ENCODE measurements around the gene SPO11. TPM values are rescaled to one million over a fixed set of nuclear protein-coding genes. Genes with fewer than 3 reads are reported as not detected.

SPO11 gene
- total RNA-seq, 1 experiment from 2014 or later: not detected

DNA sequence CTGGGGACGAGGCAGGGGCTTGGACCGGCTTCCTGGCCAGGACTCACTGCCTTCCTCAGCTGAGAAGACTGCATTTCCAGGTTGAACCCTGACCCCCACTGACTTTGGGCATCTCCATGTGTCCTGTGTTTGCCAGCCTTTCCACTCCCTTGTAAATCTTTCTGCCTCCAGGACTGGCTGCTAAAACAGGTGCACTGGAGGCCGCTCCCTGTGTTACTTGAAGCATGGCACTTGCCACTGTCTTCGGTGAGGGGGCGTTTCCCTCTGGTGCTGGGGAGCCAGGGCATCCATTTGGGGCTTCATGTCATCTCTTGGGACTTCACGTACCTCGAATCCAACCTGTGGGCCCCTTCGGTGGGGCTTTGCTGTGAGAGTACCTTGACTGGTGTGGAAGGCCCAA is 54.9 kb downstream of the SPO11 start:
- H3K27me3 ChIP-seq: no peaks in the 10 kb centered on the region
- no peaks in the 10 kb centered on the region for H3K4me1 ChIP-seq
- no peaks in the 10 kb centered on the region for H3K9me3 ChIP-seq (replicated peaks)
- no peak overlapping the region for H3K4me3 ChIP-seq
- no peak overlapping the region for H3K27ac ChIP-seq
- H3K36me3 ChIP-seq: peaks cover 12% of the 10 kb centered on the region
- DNase-seq: no peak

DNA sequence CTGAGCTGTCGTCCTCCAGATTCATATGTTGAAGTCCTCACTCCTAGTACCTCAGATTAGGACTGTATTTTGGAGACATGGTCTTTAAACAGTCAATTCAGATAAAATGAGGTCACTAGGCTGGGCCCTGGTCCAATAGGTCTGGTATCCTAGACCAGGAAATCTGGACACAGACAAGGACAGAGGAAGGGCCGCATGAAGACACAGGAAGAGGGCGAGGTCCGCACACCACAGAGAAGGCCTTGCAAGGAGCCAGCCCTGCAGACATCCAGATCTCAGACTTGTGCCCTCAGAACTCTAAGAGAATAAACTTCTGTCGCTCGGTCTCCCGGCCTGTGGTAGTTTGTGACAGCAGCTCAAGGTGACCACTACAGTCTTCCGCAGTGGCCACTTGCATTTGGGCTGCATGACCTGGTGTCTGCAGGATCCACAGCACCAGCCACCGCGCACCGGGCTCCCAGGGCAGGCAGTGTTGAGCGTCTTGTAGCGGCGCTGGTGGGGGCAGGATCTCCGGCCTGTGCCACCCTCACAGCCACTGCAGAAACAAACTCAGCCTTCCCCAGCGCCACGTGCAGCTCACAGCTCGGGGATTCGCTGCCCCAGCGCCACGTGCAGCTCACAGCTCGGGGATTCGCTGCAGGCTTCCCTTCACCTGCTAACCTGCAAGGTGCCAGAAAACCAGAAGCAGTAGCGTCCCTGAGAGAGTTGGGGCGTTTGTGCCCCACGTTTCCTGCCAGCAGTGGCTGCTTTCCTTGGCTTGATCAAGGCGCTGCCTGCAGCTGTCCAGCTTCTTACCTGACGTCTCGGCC is 55.6 kb downstream of the SPO11 start:
- Histone ChIP-seq H3K27ac (no peak overlapping the region), H3K4me3 (no peak overlapping the region), H3K4me1 (0 out of 2 replicates have a peak, but pooled peaks cover 1% of the 10 kb centered on the region), H3K27me3 (no peaks in the 10 kb centered on the region), H3K9me3 (replicated peaks) (no peaks in the 10 kb centered on the region), H3K36me3 (peaks cover 6% of the 10 kb centered on the region)
- DNase-seq: no peak

DNA sequence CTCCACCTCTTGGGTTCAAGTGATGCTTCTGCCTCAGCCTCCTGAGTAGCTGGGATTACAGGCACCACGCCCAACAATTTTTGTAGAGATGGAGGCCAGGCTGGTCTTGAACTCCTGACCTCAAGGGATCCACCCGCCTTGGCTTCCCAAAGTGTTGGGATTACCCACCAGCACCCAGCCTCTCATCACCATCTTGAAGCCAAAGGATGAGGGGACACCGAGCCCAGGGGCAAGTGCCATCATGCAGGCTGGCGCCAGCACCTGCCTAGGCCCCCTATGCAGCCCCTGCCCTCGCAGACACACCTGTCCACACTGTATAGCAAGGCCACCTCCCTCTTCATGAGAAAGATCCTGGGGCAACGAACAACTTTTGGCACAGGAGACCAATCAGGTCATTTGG is 56.3 kb downstream of the SPO11 start:
- H3K9me3 ChIP-seq (replicated peaks): no peaks in the 10 kb centered on the region
- H3K27me3 ChIP-seq: no peaks in the 10 kb centered on the region
- no peak overlapping the region for H3K4me3 ChIP-seq
- H3K36me3 ChIP-seq: peaks cover 2% of the 10 kb centered on the region
- no peak overlapping the region for H3K27ac ChIP-seq
- no peak for DNase-seq
- 0 out of 2 replicates have a peak, but pooled peaks cover 3% of the 10 kb centered on the region for H3K4me1 ChIP-seq

DNA sequence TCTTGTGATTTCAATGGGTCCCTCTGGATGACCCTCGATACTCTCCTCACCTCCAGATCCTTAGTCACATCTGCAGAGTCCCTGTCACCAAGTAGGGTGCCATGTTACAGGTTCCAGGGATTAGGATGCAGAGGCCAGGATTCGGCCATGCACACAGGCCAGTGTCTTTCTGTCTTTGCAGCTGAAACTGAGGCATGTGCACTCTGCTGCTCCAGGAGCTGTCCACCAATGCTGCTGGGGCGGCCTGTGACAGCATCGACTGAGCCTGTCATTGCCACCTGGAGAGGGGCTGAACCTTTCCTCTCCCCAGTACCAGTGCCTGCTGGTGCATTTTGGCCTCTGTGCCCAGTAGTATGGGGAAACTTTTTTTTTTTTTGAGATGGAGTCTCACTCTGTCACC is 57.2 kb downstream of the SPO11 start:
- Histone ChIP-seq H3K9me3 (replicated peaks) (no peaks in the 10 kb centered on the region), H3K27me3 (no peaks in the 10 kb centered on the region), H3K4me1 (0 out of 2 replicates have a peak, but pooled peaks cover 3% of the 10 kb centered on the region), H3K27ac (no peak overlapping the region), H3K4me3 (no peak overlapping the region), H3K36me3 (no peaks in the 10 kb centered on the region; the same call in 1 of the 2 replicates)
- no peak for DNase-seq

DNA sequence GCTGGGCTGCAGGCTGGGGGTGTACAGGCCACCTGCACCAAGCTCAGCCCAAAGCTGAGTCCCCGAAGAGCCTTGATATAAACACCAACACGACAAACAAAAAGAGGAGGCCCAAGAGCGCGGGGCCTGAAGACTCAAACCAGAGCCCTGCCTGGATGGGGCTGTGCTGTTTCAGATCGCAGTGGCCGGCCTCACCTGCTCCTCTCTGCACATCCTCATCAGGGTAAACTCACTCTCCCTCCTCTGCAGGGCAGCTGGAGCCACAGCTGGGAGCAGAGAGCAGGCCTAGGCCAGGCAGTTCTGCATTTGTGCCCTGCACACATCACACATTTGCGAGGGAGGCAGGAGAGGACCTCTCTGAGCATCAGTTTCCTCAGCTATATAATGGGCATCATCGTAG is 57.9 kb downstream of the SPO11 start:
- Histone ChIP-seq H3K4me3 (no peak overlapping the region), H3K4me1 (0 out of 2 replicates have a peak, but pooled peaks cover 3% of the 10 kb centered on the region), H3K27ac (no peak overlapping the region), H3K27me3 (no peaks in the 10 kb centered on the region), H3K36me3 (peaks cover 2% of the 10 kb centered on the region; the same call in 1 of the 2 replicates), H3K9me3 (replicated peaks) (no peaks in the 10 kb centered on the region)
- DNase-seq: no peak

DNA sequence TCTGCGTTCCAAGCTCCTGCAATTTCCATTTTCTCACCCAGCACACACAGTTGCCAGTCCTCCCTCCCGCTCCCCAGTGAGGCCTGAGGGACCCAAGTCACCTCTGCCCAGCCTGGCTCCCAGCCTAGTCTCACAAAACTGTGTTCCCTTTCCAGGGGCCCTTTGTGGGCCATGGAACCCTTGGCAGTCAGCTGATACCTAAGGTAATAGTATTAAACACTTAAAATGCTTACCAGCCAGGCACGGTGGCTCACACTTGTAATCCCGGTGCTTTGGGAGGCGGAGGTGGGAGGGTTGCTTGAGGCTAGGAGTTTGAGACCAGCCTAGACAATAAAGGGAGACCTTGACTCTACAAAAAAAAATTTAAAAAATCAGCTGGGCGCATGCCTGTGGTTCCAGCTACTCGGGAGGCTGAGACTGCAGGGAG is 58.4 kb downstream of the SPO11 start:
- H3K4me3 ChIP-seq: no peak overlapping the region
- no peaks in the 10 kb centered on the region for H3K27me3 ChIP-seq
- H3K4me1 ChIP-seq: peaks cover 6% of the 10 kb centered on the region; the same call in 1 of the 2 replicates
- H3K9me3 ChIP-seq (replicated peaks): no peaks in the 10 kb centered on the region
- no peak for DNase-seq
- H3K36me3 ChIP-seq: peaks cover 5% of the 10 kb centered on the region
- H3K27ac ChIP-seq: no peak overlapping the region

DNA sequence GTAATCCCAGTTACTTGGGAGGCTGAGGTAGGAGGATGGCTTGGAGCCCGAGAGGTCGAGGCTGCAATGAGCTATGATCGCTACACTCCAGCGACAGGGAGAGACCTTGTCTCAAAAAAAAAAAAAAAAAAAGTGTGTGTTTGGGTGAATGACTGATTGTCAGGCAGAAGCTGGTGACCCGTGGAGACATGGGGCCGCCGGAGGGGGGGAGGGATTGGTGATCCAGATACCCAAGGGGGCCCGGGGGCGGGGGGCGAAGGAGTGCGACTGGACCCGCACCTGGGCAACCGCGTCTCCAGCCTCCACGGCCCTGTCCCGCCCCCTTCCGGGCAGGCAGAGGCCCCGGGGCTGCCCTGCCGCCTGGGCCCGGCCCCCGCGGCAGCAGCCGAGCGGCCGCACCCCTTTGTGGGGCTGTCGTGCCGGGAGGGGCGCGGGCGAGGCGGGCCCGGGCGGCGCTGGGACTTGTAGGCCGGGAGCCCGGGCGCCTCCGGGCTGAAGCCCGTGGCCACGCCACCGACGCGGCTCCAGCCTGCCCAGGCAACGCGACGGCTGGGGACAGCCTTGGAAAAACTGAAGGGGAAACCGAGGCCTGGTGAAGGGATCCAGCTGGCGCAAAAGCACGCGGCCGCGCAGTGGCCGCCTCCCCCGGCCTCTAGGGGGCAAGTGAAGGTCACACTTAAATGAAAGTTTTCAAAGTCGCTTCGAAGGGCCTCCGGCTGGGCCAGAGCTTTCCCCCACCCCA is 59.5 kb downstream of the SPO11 start:
- no peak overlapping the region for H3K4me3 ChIP-seq
- H3K9me3 ChIP-seq (replicated peaks): no peaks in the 10 kb centered on the region
- no peak for DNase-seq
- peaks cover 17% of the 10 kb centered on the region for H3K4me1 ChIP-seq
- peaks cover 15% of the 10 kb centered on the region for H3K36me3 ChIP-seq
- H3K27me3 ChIP-seq: no peaks in the 10 kb centered on the region
- H3K27ac ChIP-seq: no peak overlapping the region

DNA sequence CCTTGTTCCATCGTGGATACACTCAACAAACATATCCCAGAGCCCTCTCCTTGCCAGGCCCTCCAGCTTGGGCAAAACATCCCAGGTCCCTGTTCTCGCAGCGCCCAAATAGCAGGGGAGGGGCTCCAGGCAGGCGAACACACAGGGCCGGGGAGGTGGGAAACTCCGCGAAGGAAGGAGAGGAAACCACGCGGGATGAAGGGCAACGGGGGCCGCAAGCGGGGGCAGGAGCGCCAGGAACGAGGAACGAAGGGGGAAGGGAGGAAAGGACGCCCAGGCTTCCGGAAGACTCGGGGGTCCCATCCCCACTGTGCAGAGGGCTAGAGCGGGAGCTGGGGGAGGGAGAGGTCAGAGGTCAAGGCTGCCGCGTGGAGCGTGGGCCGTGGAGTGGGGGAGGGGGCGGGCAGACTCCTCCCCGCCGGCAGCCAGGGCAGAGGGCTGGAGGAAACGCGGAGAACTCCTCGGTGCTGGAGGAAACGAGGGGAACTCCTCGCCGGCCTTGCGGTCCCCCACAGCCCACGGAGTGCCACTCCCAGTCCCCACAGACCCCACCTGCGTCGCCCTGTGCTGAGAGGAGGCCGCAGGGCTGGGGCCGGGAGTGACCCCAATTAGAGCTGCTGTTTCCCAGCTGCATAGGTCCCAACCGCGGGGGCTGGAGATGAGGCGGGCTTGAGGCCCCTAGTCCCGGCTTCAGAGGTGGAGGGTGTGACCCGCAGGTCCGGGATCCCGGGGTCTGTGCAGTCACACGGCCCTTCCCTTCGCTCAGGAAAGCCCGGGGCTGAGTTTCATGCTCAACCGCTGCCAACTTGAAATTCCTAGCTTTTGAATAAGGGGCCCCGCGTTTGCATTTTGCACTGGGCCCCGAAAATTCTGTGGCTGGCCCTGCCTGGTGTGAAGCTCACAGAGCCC is 60.3 kb downstream of the SPO11 start:
- Histone ChIP-seq H3K27me3 (no peaks in the 10 kb centered on the region), H3K4me1 (peaks cover 25% of the 10 kb centered on the region), H3K27ac (peak overlapping the region; percentile 72), H3K4me3 (peak overlapping the region; percentile 59), H3K36me3 (peaks cover 18% of the 10 kb centered on the region), H3K9me3 (replicated peaks) (no peaks in the 10 kb centered on the region)
- no peak for DNase-seq

DNA sequence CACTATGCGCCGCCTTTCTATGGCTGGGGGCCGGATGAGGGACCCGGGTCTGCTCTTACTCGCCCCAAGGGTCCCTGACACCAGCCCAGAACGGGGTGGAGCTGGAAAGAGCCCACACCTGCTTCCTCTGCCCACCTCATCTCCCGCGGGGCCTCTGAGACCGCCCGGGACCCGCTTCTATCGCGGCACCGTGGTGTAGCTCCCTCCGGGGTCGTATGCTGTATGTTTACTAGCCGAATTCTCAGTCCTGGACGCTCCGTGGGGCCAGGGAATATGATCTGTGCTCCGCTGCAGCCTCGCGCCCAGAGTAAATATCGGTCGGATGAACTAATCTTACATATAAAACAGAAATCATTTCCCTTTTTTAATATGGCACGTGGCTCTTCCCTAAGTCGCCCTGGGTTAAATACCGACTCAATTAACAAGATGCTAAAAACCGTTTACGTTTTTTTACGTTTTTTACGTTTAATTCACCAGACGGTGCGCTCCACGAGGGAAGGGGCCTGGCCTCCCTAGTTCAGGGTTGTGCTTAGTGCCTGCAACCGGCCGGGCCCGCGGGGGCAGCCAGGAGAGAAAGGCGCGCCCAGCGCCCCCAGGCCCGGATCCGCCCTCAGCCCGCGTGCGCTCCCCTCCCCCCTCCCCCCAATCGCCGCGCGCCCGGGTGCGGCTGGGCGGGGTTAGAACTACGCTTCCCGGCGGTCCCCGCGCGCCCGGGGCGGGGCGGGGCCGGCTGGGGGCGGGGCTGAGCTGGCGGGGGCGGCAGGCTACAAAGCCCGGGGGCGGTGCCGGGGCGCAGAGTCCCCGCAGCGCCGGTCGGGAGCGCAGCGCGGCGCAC is 61.2 kb downstream of the SPO11 start, which contains the start of gene RBM38:
Gene RBM38, plus strand, starts transcription at position 793 of the 835 bp plus-strand sequence. CDS start 186 bp downstream, outside the sequence.
- H3K4me3 ChIP-seq: peak within 1 kb of the TSS; percentile 97
- peaks cover 34% of the 10 kb centered on the region for H3K4me1 ChIP-seq
- H3K9me3 ChIP-seq (replicated peaks): no peaks in the 10 kb centered on the region
- DNase-seq: peak; percentile 86 to 94
- no peaks in the 10 kb centered on the region for H3K27me3 ChIP-seq
- peak within 1 kb of the TSS; percentile 72 for H3K27ac ChIP-seq
- peaks cover 26% of the 10 kb centered on the region for H3K36me3 ChIP-seq

DNA sequence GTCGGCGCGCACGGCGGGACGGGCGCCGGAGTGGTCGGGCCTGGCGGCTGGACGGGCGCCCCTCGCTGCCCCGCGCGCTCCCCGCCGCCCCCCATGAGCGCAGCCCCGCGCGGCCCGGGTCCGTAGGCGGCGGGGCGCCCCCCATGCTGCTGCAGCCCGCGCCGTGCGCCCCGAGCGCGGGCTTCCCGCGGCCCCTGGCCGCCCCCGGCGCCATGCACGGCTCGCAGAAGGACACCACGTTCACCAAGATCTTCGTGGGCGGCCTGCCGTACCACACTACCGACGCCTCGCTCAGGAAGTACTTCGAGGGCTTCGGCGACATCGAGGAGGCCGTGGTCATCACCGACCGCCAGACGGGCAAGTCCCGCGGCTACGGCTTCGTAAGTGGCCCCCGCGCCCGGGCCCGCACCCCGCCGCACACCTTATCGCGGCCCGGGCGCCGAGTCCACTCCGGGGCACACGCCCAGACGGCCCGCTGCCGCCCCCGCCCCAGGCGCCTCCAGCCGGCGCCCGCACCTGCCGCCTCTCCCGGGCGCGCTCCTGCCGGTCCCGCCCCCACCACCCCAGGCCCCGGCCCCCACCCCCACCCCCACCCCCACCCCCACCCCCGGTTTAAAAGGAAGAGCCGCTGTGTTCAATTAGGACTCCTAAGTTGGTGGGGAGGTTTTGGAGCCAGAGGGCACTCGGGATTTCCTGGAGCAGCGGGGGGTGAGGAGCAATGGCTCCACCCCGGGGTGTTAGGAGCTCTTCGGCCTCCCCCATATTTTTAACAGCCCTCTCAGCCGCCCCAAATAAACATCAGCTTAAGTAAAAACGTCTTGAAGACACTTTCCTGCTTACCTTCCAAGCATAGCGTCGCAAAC is 62.1 kb downstream of the SPO11 start:
- no peaks in the 10 kb centered on the region for H3K27me3 ChIP-seq
- H3K4me1 ChIP-seq: peaks cover 41% of the 10 kb centered on the region
- peak overlapping the region; percentile 9; the same call in 1 of the 2 replicates for H3K27ac ChIP-seq
- peak in 1 of 2 experiments; percentile 61 for DNase-seq
- no peaks in the 10 kb centered on the region for H3K9me3 ChIP-seq (replicated peaks)
- peak overlapping the region; percentile 97 for H3K4me3 ChIP-seq
- H3K36me3 ChIP-seq: peaks cover 35% of the 10 kb centered on the region

DNA sequence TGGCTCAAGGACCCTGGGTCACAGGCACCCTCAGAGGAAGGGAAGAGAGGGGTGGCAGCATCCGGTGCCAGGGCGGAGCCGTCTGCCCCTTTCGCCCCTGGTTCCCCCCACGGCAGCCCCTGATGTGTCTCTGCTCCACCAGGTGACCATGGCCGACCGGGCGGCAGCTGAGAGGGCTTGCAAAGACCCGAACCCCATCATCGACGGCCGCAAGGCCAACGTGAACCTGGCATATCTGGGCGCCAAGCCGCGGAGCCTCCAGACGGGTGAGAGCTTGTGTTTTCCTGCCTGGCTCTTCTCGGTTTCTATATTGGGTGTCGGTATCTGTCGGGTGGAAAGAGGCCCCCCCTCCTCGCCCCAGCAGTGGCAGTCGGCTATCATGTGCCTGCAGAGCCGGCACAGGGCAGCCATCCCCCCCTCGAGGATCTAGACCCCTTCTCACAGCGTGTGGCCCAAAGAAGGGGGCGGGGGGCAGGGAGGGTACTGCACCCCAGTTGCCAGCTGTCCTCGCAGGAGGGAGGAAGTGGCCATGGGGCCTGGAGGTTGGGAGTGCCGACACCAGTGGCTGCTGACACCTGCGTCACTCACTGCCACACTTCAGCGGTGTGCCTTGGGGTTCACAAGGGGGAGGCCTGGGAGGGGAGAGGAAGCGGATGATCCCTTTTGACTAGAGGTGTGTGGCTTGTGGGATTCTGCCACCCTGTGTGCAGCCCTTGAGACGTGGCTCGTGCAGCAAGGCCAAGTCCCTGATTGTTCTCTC is 63.1 kb downstream of the SPO11 start:
- DNase-seq: peak in 1 of 2 experiments; percentile 52
- peaks cover 49% of the 10 kb centered on the region for H3K4me1 ChIP-seq
- H3K9me3 ChIP-seq (replicated peaks): no peaks in the 10 kb centered on the region
- peaks cover 45% of the 10 kb centered on the region for H3K36me3 ChIP-seq
- peak overlapping the region; percentile 97 for H3K4me3 ChIP-seq
- no peaks in the 10 kb centered on the region for H3K27me3 ChIP-seq
- peak overlapping the region; percentile 9; the same call in 1 of the 2 replicates for H3K27ac ChIP-seq

Measured in SJCRH30 (cell line).